Mesendoderm (in vitro differentiated cells): ENCODE results near the gene TALDO1.

Experiments used
- DNase-seq: peaks from one replicate; pipeline ENCODE4 v3.0.0; 2013
- H2AK5ac ChIP-seq: 2 replicates; pipeline ENCODE4 v1.6.1; 2013; ENCODE audit warnings: low read length, inconsistent platforms
- H2BK120ac ChIP-seq: 2 replicates; pipeline ENCODE4 v1.6.1; 2013; ENCODE audit warnings: low read depth, mild to moderate bottlenecking, low read length, moderate library complexity, mixed read lengths
- H2BK15ac ChIP-seq: replicated peaks from 2 replicates; pipeline ENCODE4 v1.6.1; 2013; ENCODE audit warnings: low read depth, mild to moderate bottlenecking, moderate library complexity
- H2BK5ac ChIP-seq: 2 replicates; pipeline ENCODE4 v1.6.1; 2013; ENCODE audit warnings: low read length, inconsistent platforms
- H3K18ac ChIP-seq: 2 replicates; pipeline ENCODE4 v1.6.1; 2013; ENCODE audit warnings: mild to moderate bottlenecking, low read length, mixed read lengths
- H3K23ac ChIP-seq: one replicate; pipeline ENCODE4 v1.6.1; 2013; ENCODE audit warnings: low read length
- H3K27ac ChIP-seq: 2 replicates; pipeline ENCODE4 v1.5.1; 2013; ENCODE audit warnings: low read depth, mild to moderate bottlenecking, inconsistent platforms, low read length, moderate library complexity
- H3K27me3 ChIP-seq: 2 replicates; pipeline ENCODE4 v1.6.1; 2013; ENCODE audit warnings: low read length, control low read depth, mild to moderate bottlenecking, inconsistent platforms; ENCODE audit not compliant: insufficient read depth, poor library complexity
- H3K36me3 ChIP-seq: 2 replicates; pipeline ENCODE4 v1.6.1; 2013; ENCODE audit warnings: low read length, inconsistent platforms; ENCODE audit not compliant: control insufficient read depth, insufficient read depth
- H3K4ac ChIP-seq: one replicate; pipeline ENCODE4 v1.6.1; 2013; ENCODE audit warnings: low read depth, mild to moderate bottlenecking, low read length, moderate library complexity
- H3K4me1 ChIP-seq: 2 replicates; pipeline ENCODE4 v1.6.1; 2013; ENCODE audit warnings: low read depth, low read length, inconsistent platforms; ENCODE audit not compliant: control insufficient read depth
- H3K4me2 ChIP-seq: 2 replicates; pipeline ENCODE4 v1.6.1; 2013; ENCODE audit warnings: low read length
- H3K4me3 ChIP-seq: 2 replicates; pipeline ENCODE4 v1.5.1; 2013; ENCODE audit warnings: mild to moderate bottlenecking, low read length
- H3K56ac ChIP-seq: one replicate; pipeline ENCODE4 v1.6.1; 2013; ENCODE audit warnings: low read length
- H3K79me1 ChIP-seq: 2 replicates; pipeline ENCODE4 v1.6.1; 2013; ENCODE audit warnings: low read length, inconsistent platforms
- H3K79me2 ChIP-seq: 2 replicates; pipeline ENCODE4 v1.6.1; 2013; ENCODE audit warnings: mild to moderate bottlenecking, low read length; ENCODE audit not compliant: control insufficient read depth, insufficient read depth
- H3K9ac ChIP-seq: 2 replicates; pipeline ENCODE4 v1.6.1; 2013; ENCODE audit warnings: low read length, inconsistent platforms
- H4K5ac ChIP-seq: one replicate; pipeline ENCODE4 v1.6.1; 2013; ENCODE audit warnings: low read length
- H4K8ac ChIP-seq: one replicate; pipeline ENCODE4 v1.6.1; 2013; ENCODE audit warnings: low read depth, mild to moderate bottlenecking, control low read depth, low read length, moderate library complexity
- WGBS: extraction: QIAGEN DNeasy Blood & Tissue Kit; methylation state at CpG from one replicate; pipeline ENCODE4 v1.1.7; 2013; ENCODE audit warnings: low lambda C conversion rate, missing lambda C conversion rate; ENCODE audit not compliant: insufficient coverage; ENCODE audit errors: extremely low coverage; 5-methylcytosine and 5-hydroxymethylcytosine counted together

The TALDO1 gene

DNA sequence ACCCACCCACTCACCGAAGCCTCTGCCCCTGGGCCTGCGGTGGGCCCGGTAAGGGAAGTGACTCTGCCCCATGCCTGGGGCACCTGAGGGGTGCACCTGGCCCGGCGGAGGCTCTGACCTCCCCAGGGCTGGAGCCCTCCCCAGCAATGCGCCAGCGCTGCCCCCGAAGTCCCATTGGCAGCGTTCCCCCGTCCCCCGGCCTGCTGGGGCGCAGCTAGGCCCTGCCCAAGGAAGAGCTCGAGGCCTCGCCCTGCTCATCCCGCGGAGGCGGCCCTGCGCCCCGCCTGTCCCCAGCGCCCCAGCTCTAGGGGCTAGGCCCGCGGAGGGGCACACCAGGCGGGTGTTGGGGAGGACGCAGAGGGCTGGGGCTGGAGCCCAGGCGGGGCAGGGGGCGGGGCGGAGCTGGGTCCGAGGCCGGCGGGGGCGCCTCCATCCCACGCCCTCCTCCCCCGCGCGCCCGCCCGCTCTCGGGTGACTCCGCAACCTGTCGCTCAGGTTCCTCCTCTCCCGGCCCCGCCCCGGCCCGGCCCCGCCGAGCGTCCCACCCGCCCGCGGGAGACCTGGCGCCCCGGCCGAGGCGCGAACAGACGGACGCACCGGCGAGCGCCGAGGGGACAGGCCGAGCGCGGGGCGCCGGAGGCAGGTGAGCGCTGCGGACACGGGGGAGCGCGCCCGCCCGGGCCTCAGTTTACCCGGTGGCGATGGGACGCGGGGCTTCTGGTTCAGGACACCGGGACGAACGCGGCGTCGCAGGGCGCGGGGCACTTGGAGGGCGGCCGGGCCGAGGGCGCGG, 41.4 kb upstream of the TALDO1 start, which contains the start of gene EPS8L2:
EPS8L2 (plus strand) TSS at position 586 of the 793 bp plus-strand sequence. CDS start 3,177 bp downstream, outside the sequence.
- DNase-seq, result no peak
- Histone ChIP-seq H3K4me3 (peak within 1 kb of the TSS; percentile 2), H3K4me1 (peaks cover 2% of the 10 kb centered on the region), H3K23ac (peak within 1 kb of the TSS; percentile 80), H3K79me1 (no peaks in the 10 kb centered on the region), H2AK5ac (no peak within 1 kb of the TSS), H3K18ac (peak within 1 kb of the TSS; percentile 17), H3K36me3 (no peaks in the 10 kb centered on the region), H4K5ac (no peak within 1 kb of the TSS), H4K8ac (no peak within 1 kb of the TSS), H2BK5ac (no peak within 1 kb of the TSS), H3K79me2 (no peaks in the 10 kb centered on the region), H3K27me3 (no peaks in the 10 kb centered on the region), H3K27ac (peak within 1 kb of the TSS; percentile 10), H2BK120ac (no peak within 1 kb of the TSS), H3K56ac (peak within 1 kb of the TSS; percentile 85), H3K4ac (no peak within 1 kb of the TSS), H2BK15ac (no peak within 1 kb of the TSS), H3K4me2 (peak within 1 kb of the TSS; percentile 71), H3K9ac (peak within 1 kb of the TSS; percentile 76)
- WGBS, result no CpG with 5 or more reads among the region's 90 CpGs

DNA sequence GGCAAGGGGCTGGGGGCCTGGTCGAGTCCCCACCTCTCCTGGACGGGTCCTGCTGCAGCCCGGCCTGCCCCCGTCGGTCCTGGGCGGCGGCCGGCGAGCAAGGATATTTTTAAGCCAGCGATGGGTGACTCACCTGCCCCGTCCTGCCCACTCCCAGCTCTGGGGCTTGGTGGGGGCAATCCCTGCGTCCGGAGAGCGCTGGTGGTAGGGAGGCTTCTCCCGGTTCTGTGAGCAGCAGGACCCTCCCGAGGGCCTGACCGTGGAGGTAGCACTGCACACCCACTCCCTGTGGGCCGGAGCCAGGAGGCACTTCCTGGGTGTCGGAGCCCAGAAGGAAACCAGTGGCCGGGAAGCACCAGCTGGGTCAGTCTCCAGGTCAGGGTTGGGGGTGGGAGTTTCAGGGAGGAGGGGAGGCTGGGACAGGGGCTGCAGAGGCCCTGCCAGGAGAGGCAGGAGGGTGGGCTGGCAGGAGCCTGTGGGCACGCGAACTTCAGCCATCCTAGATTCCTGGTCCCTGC, 40.8 kb upstream of the TALDO1 start:
- Histone ChIP-seq H3K27me3 (no peaks in the 10 kb centered on the region), H4K8ac (no peak overlapping the region), H3K56ac (peak overlapping the region; percentile 85), H3K9ac (peak overlapping the region; percentile 76), H3K27ac (peak overlapping the region; percentile 10), H3K4me2 (peak overlapping the region; percentile 71), H3K36me3 (no peaks in the 10 kb centered on the region), H3K4me1 (peaks cover 2% of the 10 kb centered on the region), H2BK15ac (no peak overlapping the region), H3K4ac (no peak overlapping the region), H2BK120ac (no peak overlapping the region), H4K5ac (no peak overlapping the region), H2AK5ac (no peak overlapping the region), H3K23ac (peak overlapping the region; percentile 80), H2BK5ac (no peak overlapping the region), H3K79me1 (no peaks in the 10 kb centered on the region), H3K79me2 (no peaks in the 10 kb centered on the region), H3K18ac (peak overlapping the region; percentile 17), H3K4me3 (peak overlapping the region; percentile 2)
- WGBS, result no CpG with 5 or more reads among the region's 22 CpGs
- DNase-seq, result peak; percentile 44

DNA sequence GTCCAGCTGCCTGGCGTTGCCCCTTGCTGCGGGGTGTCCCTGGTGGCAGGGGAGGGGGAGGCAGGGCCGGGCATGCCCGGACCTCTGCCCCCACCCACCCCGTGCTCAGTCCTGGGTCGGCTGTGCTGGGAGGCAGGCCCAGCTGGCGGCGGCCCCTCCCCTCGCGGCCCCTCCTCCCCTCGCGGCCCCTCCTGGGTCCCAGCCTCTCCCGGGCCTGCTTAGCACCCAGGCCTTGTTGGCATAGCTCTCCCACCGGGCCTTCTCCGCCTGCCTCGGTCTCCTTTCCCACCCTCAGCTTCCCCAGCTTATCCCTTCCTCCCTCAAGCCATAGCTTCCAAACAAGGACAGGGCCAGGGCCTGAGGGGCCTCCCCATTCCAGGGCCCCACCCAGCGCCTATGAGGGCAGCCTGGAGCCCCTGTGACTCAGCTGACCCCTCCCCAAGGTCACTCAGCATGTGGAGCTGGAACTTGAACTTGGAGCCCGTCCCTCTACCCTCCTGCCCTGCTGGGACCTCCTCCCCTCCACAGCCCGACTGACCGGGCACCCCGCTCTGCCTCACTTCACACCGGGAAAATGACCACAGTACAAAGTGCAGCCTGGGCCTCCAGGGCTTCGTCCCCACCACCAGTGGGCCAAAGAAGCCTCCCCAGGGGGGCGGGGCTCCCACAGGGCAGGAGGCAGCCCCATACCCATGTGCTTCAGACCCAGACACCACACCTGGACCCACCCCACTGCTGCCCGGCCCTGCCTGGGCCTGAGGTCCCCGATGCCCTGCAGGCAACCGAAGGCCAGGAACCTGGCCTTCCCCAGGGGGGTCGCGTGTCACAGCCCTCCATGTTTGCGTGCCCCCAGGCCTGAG, 40.1 kb upstream of the TALDO1 start:
- no peaks in the 10 kb centered on the region for H3K79me1 ChIP-seq
- no peak overlapping the region for H4K8ac ChIP-seq
- H3K36me3 ChIP-seq, result no peaks in the 10 kb centered on the region
- H3K4me3 ChIP-seq, result no peak overlapping the region
- peak overlapping the region; percentile 76 for H3K9ac ChIP-seq
- no peak overlapping the region for H2BK15ac ChIP-seq
- no CpG with 5 or more reads among the region's 30 CpGs for WGBS
- no peak overlapping the region for H3K18ac ChIP-seq
- H3K27me3 ChIP-seq, result no peaks in the 10 kb centered on the region
- peak overlapping the region; percentile 85 for H3K56ac ChIP-seq
- no peak overlapping the region for H4K5ac ChIP-seq
- H2BK5ac ChIP-seq, result no peak overlapping the region
- H2AK5ac ChIP-seq, result no peak overlapping the region
- H3K27ac ChIP-seq, result peak overlapping the region; percentile 10
- no peak overlapping the region for H2BK120ac ChIP-seq
- no peak overlapping the region for H3K23ac ChIP-seq
- peaks cover 2% of the 10 kb centered on the region for H3K4me1 ChIP-seq
- H3K4me2 ChIP-seq, result peak overlapping the region; percentile 71
- peak; percentile 53 for DNase-seq
- H3K79me2 ChIP-seq, result no peaks in the 10 kb centered on the region
- no peak overlapping the region for H3K4ac ChIP-seq

DNA sequence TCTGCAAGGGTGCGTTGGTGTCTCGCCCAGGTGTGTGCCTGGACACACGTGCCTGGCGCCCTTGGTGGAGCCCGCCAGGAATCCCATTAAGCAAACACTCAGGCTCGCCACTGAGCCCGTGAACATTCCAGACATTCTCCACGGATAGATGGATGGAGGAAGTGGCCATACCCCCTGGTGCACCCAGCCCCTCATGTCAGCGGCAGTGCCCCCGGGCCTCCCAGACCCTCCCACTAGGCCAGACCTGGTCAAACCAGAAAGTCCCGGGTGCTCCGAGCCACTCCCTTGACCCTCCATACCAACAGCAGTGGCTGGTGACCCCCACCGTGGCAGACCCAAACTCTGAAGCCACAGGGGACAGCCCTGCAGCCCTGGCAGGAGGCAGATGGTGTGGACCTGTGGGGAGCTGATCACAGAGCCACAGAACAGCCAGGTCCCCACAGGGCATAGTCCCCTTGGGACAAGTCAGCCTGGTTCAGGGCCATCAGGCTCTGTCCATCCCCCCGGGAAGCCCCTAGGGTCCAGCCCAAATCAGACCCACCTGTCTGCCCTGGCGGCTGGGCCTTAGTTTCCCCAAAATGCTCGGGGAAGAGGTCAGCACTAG, 39.3 kb upstream of the TALDO1 start:
- no peak overlapping the region for H2AK5ac ChIP-seq
- H3K9ac ChIP-seq, result no peak overlapping the region
- no peaks in the 10 kb centered on the region for H3K36me3 ChIP-seq
- no peaks in the 10 kb centered on the region for H3K27me3 ChIP-seq
- H2BK15ac ChIP-seq, result no peak overlapping the region
- H3K79me1 ChIP-seq, result no peaks in the 10 kb centered on the region
- no peak overlapping the region for H4K5ac ChIP-seq
- H2BK5ac ChIP-seq, result no peak overlapping the region
- H2BK120ac ChIP-seq, result no peak overlapping the region
- peak; percentile 58 for DNase-seq
- H3K23ac ChIP-seq, result no peak overlapping the region
- WGBS, result no CpG with 5 or more reads among the region's 16 CpGs
- H3K4ac ChIP-seq, result no peak overlapping the region
- H3K56ac ChIP-seq, result peak overlapping the region; percentile 15
- no peak overlapping the region for H3K4me2 ChIP-seq
- no peaks in the 10 kb centered on the region for H3K79me2 ChIP-seq
- peaks cover 2% of the 10 kb centered on the region for H3K4me1 ChIP-seq
- no peak overlapping the region for H4K8ac ChIP-seq
- H3K18ac ChIP-seq, result no peak overlapping the region
- H3K4me3 ChIP-seq, result no peak overlapping the region
- H3K27ac ChIP-seq, result no peak overlapping the region

DNA sequence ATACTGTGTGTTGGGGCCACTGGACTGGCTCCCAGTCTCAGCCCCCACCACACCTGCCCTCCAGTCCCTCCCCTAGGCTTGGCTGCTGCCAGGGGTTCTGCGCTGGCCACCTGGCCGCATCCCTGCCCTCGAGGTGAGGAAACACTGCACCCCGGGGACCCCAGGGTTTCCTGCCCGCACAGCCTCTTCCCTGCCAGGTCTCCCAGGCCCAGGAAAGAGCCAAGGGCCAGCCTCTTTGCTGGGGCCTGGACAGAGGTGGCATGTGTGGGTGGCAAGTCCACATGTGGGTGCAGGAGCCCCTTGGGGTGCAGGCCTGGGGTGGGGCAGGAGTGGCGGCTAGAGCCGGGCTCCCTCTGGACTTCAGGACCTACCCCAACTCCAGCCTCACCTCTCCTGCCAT, 38.8 kb upstream of the TALDO1 start:
- H3K4me3 ChIP-seq, result no peak overlapping the region
- no peaks in the 10 kb centered on the region for H3K27me3 ChIP-seq
- H3K4me1 ChIP-seq, result peaks cover 2% of the 10 kb centered on the region

More for the DNA sequence above, 38.8 kb upstream of the TALDO1 start:
- Histone ChIP-seq H3K27ac (no peak overlapping the region), H3K4ac (no peak overlapping the region), H3K9ac (no peak overlapping the region), H3K56ac (no peak overlapping the region), H3K79me1 (no peaks in the 10 kb centered on the region), H3K4me2 (no peak overlapping the region), H2BK15ac (no peak overlapping the region), H2BK120ac (no peak overlapping the region), H4K5ac (no peak overlapping the region), H3K23ac (no peak overlapping the region), H3K18ac (no peak overlapping the region), H3K79me2 (no peaks in the 10 kb centered on the region), H2AK5ac (no peak overlapping the region), H3K36me3 (no peaks in the 10 kb centered on the region), H4K8ac (no peak overlapping the region), H2BK5ac (no peak overlapping the region)
- WGBS, result no CpG with 5 or more reads among the region's 7 CpGs
- DNase-seq, result no peak
